Heart left ventricle (tissue), 16 donors: ENCODE data around the gene STS. TPM values are rescaled to one million over a fixed set of nuclear protein-coding genes. Genes with fewer than 3 reads are reported as not detected.

ENCODE experiments used
- ATAC-seq, 4 donors: fragments of 200-7000 bp; cut with Tn5 transposase; one replicate each; pipeline ENCODE4 v1.9.1; 2020 to 2022; ENCODE audit warnings: moderate library complexity in 4 of 4, mild to moderate bottlenecking in 3 of 4, moderate number of reproducible peaks in 1 of 4
- DNase-seq, 5 donors: peaks; one replicate each; pipeline ENCODE4 v3.0.0-alpha.2; 2020
- H3K27ac ChIP-seq, 12 donors: fragments of 200-600 bp; sonication (generic) in 4 of 12; one replicate each; pipeline versions ENCODE4 v1.5.0 to v1.8.0; 2016 to 2022; ENCODE audit warnings: mild to moderate bottlenecking in 2 of 12
- H3K27me3 ChIP-seq, 9 donors: fragments of 200-600 bp; sonication (generic) in 2 of 9; one replicate each; pipeline versions ENCODE4 v1.5.1 to v1.8.0; 2016 to 2022; ENCODE audit warnings: mild to moderate bottlenecking in 3 of 9
- H3K36me3 ChIP-seq, 9 donors: fragments of 200-600 bp; sonication (generic) in 2 of 9; one replicate each; pipeline versions ENCODE4 v1.5.0 to v1.8.0; 2018 to 2022; ENCODE audit warnings: mild to moderate bottlenecking in 2 of 9
- H3K4me1 ChIP-seq, 12 donors: fragments of 200-600 bp; sonication (generic) in 4 of 12; one replicate each; pipeline versions ENCODE4 v1.5.0 to v1.8.0; 2016 to 2022; ENCODE audit warnings: mild to moderate bottlenecking in 3 of 12
- H3K4me3 ChIP-seq, 12 donors: fragments of 200-600 bp; sonication (generic) in 4 of 12; one replicate each; pipeline versions ENCODE4 v1.5.0 to v1.8.0; 2017 to 2022; ENCODE audit warnings: mild to moderate bottlenecking in 9 of 12, moderate library complexity in 4 of 12
- H3K9me3 ChIP-seq, 12 donors: fragments of 200-600 bp; sonication (generic) in 4 of 12; one replicate each; pipeline versions ENCODE4 v1.5.0 to v1.8.0; 2016 to 2022; ENCODE audit warnings: mild to moderate bottlenecking in 1 of 12
- POLR2A ChIP-seq, 2 donors: fragments of 450-650 bp; IDR thresholded peaks; one replicate each; pipeline ENCODE4 v1.6.1; 2017; ENCODE audit warnings: antibody characterized with exemption in 2 of 2, mild to moderate bottlenecking in 2 of 2, moderate library complexity in 2 of 2
- WGBS, 4 donors: extraction: QIAGEN DNeasy Blood & Tissue Kit in 2 of 4; methylation state at CpG; one replicate each; pipeline versions ENCODE4 v1.1.5 to v1.1.7; 2013 to 2018; 5-methylcytosine and 5-hydroxymethylcytosine counted together
- intact Hi-C, 10 donors: fragments of 100-400 bp; cut with DNase I; formaldehyde crosslinking; loops; one replicate each; pipeline versions ENCODE4 v1.11.1 to v1.14.2; 2022
- polyA plus RNA-seq, 2 donors: library from polyadenylated mRNA; stranded (reverse); fragments of 200-250 nt; gene quantifications; one replicate each; pipeline ENCODE4 v1.2.3, GENCODE V29; 2013
- total RNA-seq, 9 donors: library from RNA; depleted of rRNA in 2 of 9; stranded (reverse); fragments of >200 nt in 2 of 9; fragmentation: NEBNext Ultra II Directional in 3 of 9; extraction: Animal tissue kit (Norgen Biotek cat#: 25700) in 3 of 9; gene quantifications; one replicate each; pipeline versions ENCODE4 v1.1.0 to v1.2.4, GENCODE V29; 2016 to 2023
- TF ChIP-seq, protein P1 (sequence below), 12 donors: fragments of 200-600 bp; sonication (generic) in 4 of 12; IDR thresholded peaks; one replicate each; pipeline versions ENCODE4 v1.5.0 to v1.8.0; 2018 to 2022; ENCODE audit warnings: antibody characterized with exemption in 12 of 12, mild to moderate bottlenecking in 5 of 12
- donor health status: ischemic (EF 13 %, LVEDD 7.1; RV severe dilation, severe dysfunction).
- donor health status: healthy with polysubstance abuse.
- donor health status: DM: no; HTN: yes; CAD: no.
- donor health status: DM: no; HTN: no; CAD: no.
- donor health status: ischemic (EF 25% LVEDD 6.9; RV normal size, moderate dysfunction).
- donor health status: ischemic (EF 25% LVEDD 5.7; RV mildly dilated, moderate dysfunction).
- donor health status: healthy.
- donor health status: DM: yes; HTN: yes; CAD: no.
- donor health status: ischemic (EF 35%, LVEDD 5.7; RV mildly dilated, moderate dysfunction).
- donor health status: nonischemic (EF 11% LVEDD 7.7; RV severe dilation, severe dysfunction).
- donor health status: DM: yes; HTN: yes; CAD: no.
- donor health status: PGD.
- donor health status: ischemic (EF 29% LVEDD 5.4; RV normal size, mild dysfunction).
- donor health status: nonischemic (EF 23%, LVEDD 6.1; RV moderate dilation, normal function).

The STS gene
- total and polyA plus RNA-seq, 11 donors, result 1.2 to 8.6 (median 5.8) TPM

DNA sequence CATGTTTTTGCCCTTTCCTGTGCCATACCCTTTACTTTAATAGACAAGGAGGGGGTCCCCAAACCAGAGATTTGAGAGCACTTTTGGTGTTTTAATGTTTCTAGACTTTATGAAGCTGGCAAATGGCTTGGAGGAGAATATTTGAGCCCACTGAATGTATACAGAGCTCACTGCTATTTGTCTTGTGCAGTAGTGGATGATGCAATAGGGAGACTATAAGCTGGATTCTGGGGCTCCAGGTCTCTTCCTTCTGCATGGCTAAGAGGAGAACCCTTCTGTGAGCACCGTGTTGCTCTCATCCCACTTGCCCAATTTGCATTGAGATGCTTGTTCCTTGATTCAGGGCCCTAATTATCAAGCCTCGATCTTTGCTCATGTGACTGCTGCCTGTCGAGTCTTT is 9.4 kb downstream of the STS start:
- H3K36me3 ChIP-seq, result no peaks in the 10 kb centered on the region
- WGBS, 4 donors, result 84 to 91% (median 88%) methylated on average over 3 of the region's 3 CpGs
- H3K9me3 ChIP-seq, result no peaks in the 10 kb centered on the region
- no peak for ATAC-seq
- no peaks in the 10 kb centered on the region for H3K4me1 ChIP-seq
- no peak overlapping the region for H3K4me3 ChIP-seq
- H3K27me3 ChIP-seq, result no peaks in the 10 kb centered on the region
- intact Hi-C loops, result no loop called here
- TF ChIP-seq, protein P1, sequence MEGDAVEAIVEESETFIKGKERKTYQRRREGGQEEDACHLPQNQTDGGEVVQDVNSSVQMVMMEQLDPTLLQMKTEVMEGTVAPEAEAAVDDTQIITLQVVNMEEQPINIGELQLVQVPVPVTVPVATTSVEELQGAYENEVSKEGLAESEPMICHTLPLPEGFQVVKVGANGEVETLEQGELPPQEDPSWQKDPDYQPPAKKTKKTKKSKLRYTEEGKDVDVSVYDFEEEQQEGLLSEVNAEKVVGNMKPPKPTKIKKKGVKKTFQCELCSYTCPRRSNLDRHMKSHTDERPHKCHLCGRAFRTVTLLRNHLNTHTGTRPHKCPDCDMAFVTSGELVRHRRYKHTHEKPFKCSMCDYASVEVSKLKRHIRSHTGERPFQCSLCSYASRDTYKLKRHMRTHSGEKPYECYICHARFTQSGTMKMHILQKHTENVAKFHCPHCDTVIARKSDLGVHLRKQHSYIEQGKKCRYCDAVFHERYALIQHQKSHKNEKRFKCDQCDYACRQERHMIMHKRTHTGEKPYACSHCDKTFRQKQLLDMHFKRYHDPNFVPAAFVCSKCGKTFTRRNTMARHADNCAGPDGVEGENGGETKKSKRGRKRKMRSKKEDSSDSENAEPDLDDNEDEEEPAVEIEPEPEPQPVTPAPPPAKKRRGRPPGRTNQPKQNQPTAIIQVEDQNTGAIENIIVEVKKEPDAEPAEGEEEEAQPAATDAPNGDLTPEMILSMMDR (IDR thresholded peaks at IDR 0.05), result no peak
- no peak for TF ChIP-seq POLR2A (IDR thresholded peaks at IDR 0.05)
- H3K27ac ChIP-seq, result no peak overlapping the region
- no peak for DNase-seq

DNA sequence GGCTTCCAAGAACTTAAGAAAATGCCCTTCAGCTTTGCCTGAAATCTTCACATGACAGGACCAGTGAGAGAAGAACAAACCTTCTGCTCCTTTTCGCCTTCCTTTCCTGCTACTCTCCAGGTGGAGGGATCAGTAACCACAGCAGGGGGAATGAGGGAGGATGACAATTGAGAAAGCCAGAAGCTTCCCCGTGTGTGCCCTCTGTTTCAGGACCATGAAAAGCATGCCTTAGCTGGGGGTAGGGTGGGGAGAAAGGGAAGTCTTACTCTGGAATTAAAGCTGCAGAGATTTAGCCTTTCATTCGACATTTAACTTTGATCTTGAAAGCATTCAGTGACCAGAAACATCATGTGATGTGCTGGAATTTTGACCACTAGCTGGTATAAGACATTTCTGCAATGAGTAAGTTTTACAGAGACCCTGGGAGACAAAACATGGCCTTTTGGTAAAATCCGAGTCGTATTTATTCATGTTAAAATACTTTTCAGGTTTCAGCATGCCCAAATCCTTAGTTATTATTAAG is 11.0 kb downstream of the STS start:
- intact Hi-C loops, result no loop called here
- no peaks in the 10 kb centered on the region for H3K27me3 ChIP-seq
- H3K4me3 ChIP-seq, result no peak overlapping the region
- no peak for TF ChIP-seq POLR2A (IDR thresholded peaks at IDR 0.05)
- TF ChIP-seq, protein P1 (IDR thresholded peaks at IDR 0.05), result no peak
- H3K36me3 ChIP-seq, result no peaks in the 10 kb centered on the region
- H3K4me1 ChIP-seq, result no peaks in the 10 kb centered on the region
- no peak overlapping the region for H3K27ac ChIP-seq
- ATAC-seq (no peak), DNase-seq (no peak)
- no peaks in the 10 kb centered on the region for H3K9me3 ChIP-seq
- 77 to 87% (median 85%) methylated on average over 5 of the region's 5 CpGs for WGBS, 4 donors

DNA sequence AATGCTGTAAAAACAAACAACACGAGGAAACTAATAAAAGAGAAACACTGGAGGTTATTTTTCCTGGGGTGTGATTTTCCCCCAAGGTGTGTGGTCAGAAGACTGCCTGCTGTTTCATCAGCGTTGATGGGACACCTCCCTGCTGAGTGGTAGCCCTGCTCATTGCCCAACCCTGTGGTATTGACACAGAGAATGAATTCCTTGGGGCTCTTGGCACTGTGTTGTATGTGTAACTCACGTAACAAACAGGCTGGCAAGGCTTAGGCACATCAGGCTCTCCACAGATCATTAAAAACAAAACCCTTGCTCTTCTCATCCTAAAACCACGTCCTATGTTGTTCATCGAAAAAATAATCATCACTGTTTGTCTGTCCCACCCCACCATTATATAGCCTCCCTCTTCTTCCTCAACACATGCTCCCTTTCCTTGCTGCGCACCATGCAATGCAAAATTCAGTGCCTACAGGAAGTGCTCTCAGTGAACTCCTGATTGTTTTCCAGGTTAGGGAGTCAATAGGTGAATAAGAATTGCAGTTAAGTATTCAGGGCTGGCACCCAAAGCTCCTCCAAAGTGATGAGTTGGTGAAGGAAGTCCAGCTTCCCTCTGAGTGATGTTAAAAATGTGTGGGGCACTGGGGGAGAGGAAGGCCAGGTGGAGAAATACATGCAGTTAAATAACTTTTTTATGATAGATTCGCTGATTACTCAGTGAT is 11.8 kb downstream of the STS start:
- Histone ChIP-seq H3K27ac (no peak overlapping the region), H3K9me3 (no peaks in the 10 kb centered on the region), H3K27me3 (no peaks in the 10 kb centered on the region), H3K4me1 (no peaks in the 10 kb centered on the region), H3K36me3 (no peaks in the 10 kb centered on the region), H3K4me3 (no peak overlapping the region)
- ATAC-seq (no peak), DNase-seq (no peak)
- TF ChIP-seq POLR2A (IDR thresholded peaks at IDR 0.05), result no peak
- TF ChIP-seq, protein P1 (IDR thresholded peaks at IDR 0.05), result no peak
- intact Hi-C loops, result no loop called here
- 82 to 86% (median 83%) methylated on average over 7 of the region's 7 CpGs for WGBS, 4 donors

DNA sequence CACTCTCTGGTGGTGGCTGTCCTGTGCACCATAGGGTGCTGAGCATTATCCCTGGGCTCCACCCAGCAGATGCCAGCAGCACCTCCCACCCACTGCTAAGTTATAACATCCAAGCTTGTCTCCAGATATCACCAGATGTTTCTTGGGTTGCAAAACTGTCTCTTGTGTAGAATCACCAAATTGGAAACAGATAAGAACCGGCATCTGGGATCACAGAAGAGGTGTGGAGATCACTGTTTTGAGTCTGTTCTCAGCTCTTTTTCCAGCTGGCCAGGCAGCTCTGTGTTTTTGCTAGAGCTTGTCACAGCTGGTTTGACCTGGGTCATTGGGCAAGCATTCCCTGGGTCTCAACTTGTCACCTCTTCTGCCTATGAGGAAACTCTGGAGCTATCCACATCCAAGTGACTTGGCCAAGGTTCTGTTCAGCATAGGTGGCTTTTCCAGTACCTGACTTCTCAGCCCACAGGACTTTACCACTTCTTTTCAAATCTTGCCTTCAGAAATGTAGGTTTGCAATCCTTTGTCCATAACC is 15.7 kb downstream of the STS start:
- no peak for TF ChIP-seq POLR2A (IDR thresholded peaks at IDR 0.05)
- TF ChIP-seq, protein P1 (IDR thresholded peaks at IDR 0.05), result no peak
- Histone ChIP-seq H3K36me3 (no peaks in the 10 kb centered on the region), H3K4me1 (no peaks in the 10 kb centered on the region), H3K4me3 (no peak overlapping the region), H3K27me3 (no peaks in the 10 kb centered on the region), H3K9me3 (peaks cover 0 to 8% (median 0%) of the 10 kb centered on the region in 12 donors), H3K27ac (no peak overlapping the region)
- 60 to 72% (median 68%) methylated on average over 1 of the region's 1 CpG for WGBS, 4 donors
- DNase-seq (no peak), ATAC-seq (no peak)
- intact Hi-C loops, result no loop called here
